Posterior cingulate gyrus (tissue), 11 donors: ENCODE results near the gene MAST3.
"Not testable (repeated sequence)": the region's sequence is repeated elsewhere in the genome, so short reads cannot be mapped to it uniquely, and the experiment has no call there.

Experiments
- DNase-seq, 10 donors: peaks; one replicate each; pipeline versions ENCODE4 v3.0.0 to v3.0.0-alpha.2; 2020 to 2021; ENCODE audit warnings: mixed read lengths in 3 of 10
- intact Hi-C: fragments of 100-400 bp; cut with DNase I; formaldehyde crosslinking; loops from one replicate; pipeline ENCODE4 v1.15.1; 2023

MAST3 gene

GRCh38 chr19:18085702-18086457, 11.7 kb upstream of the MAST3 start:
- intact Hi-C loops = no loop called here
- no peak for DNase-seq

GRCh38 chr19:18086590-18087138, 10.9 kb upstream of the MAST3 start, which contains the start of gene IL12RB1:
IL12RB1 (minus strand) TSS chr19:18086934; CDS start chr19:18086823, 111 bp downstream.
- DNase-seq = no peak
- intact Hi-C loops = no loop called here

- intact Hi-C loops = not testable (repeated sequence)
- DNase-seq = peak in 6 of 10 donors; percentile 43 to 91 (median 66)
Measured at GRCh38 chr19:18089096-18089541, 8.5 kb upstream of the MAST3 start.

- peak; percentile 73 to 98 (median 85) for DNase-seq
- intact Hi-C loops = no loop called here
Measured at GRCh38 chr19:18089726-18090125, 7.9 kb upstream of the MAST3 start.

GRCh38 chr19:18090545-18091216, 6.9 kb upstream of the MAST3 start:
- intact Hi-C loops = no loop called here
- no peak for DNase-seq

GRCh38 chr19:18091217-18091608, 6.4 kb upstream of the MAST3 start:
- DNase-seq = no peak
- intact Hi-C loops = no loop called here

- intact Hi-C loops = no loop called here
- DNase-seq = no peak
Measured at GRCh38 chr19:18093439-18094161, 4.0 kb upstream of the MAST3 start.

GRCh38 chr19:18096258-18096657, 1.3 kb upstream of the MAST3 start:
- no peak for DNase-seq
- intact Hi-C loops = no loop called here

- DNase-seq = no peak
- intact Hi-C loops = no loop called here
Measured at GRCh38 chr19:18097993-18098890, 664 bp downstream of the MAST3 start.

- DNase-seq = peak in 3 of 10 donors; percentile 24 to 92 (median 53)
- intact Hi-C loops = no loop called here
Measured at GRCh38 chr19:18098891-18099622, 1.5 kb downstream of the MAST3 start.

GRCh38 chr19:18099623-18099995, 2.0 kb downstream of the MAST3 start:
- intact Hi-C loops = no loop called here
- DNase-seq = no peak

- DNase-seq = peak in 3 of 10 donors; percentile 37 to 90 (median 51)
- intact Hi-C loops = no loop called here
Measured at GRCh38 chr19:18100710-18101109, 3.1 kb downstream of the MAST3 start.

- intact Hi-C loops = no loop called here
- no peak for DNase-seq
Measured at GRCh38 chr19:18101268-18101667, 3.7 kb downstream of the MAST3 start.

GRCh38 chr19:18102916-18103542, 5.5 kb downstream of the MAST3 start:
- DNase-seq = peak in 8 of 10 donors; percentile 49 to 95 (median 72)
- intact Hi-C loops = no loop called here

- intact Hi-C loops = no loop called here
- no peak for DNase-seq
Measured at GRCh38 chr19:18104793-18105131, 7.2 kb downstream of the MAST3 start.

- intact Hi-C loops, DNase-seq: not testable (repeated sequence)
Measured at GRCh38 chr19:18105259-18105658, 7.7 kb downstream of the MAST3 start.

GRCh38 chr19:18107235-18107634, 9.7 kb downstream of the MAST3 start:
- DNase-seq = peak in 1 of 10 donors; percentile 53
- intact Hi-C loops = no loop called here

- intact Hi-C loops = no loop called here
- no peak for DNase-seq
Measured at GRCh38 chr19:18108897-18109296, 11.3 kb downstream of the MAST3 start.

GRCh38 chr19:18109341-18109732, 11.8 kb downstream of the MAST3 start:
- intact Hi-C loops = no loop called here
- no peak for DNase-seq
